Duodenal mucosa (tissue), 2 donors: ENCODE results near the gene TOR2A.
A peak's percentile ranks its signal among the peaks of the same experiment; 100 is the strongest.
"Not testable (repeated sequence)": the region's sequence is repeated elsewhere in the genome, so short reads cannot be mapped to it uniquely, and the experiment has no call there.

Experiments used
- H3K27ac ChIP-seq: one replicate; pipeline ENCODE4 v1.7.0; 2013; ENCODE audit warnings: low read depth, low read length
- H3K27me3 ChIP-seq, 2 donors: one replicate each; pipeline ENCODE4 v1.7.0; 2013; ENCODE audit warnings: low read length in 2 of 2, control low read depth in 1 of 2; ENCODE audit not compliant: insufficient read depth in 2 of 2, control insufficient read depth in 1 of 2
- H3K36me3 ChIP-seq, 2 donors: one replicate each; pipeline ENCODE4 v1.7.0; 2013; ENCODE audit warnings: low read length in 2 of 2, control low read depth in 1 of 2; ENCODE audit not compliant: insufficient read depth in 2 of 2, control insufficient read depth in 1 of 2
- H3K4me1 ChIP-seq, 2 donors: one replicate each; pipeline ENCODE4 v1.7.0; 2013; ENCODE audit warnings: low read length in 2 of 2, control low read depth in 1 of 2; ENCODE audit not compliant: insufficient read depth in 2 of 2, control insufficient read depth in 1 of 2
- H3K4me3 ChIP-seq, 2 donors: one replicate each; pipeline ENCODE4 v1.7.0; 2013; ENCODE audit warnings: low read length in 2 of 2, low read depth in 1 of 2
- H3K9ac ChIP-seq, 2 donors: one replicate each; pipeline ENCODE4 v1.7.0; 2013; ENCODE audit warnings: low read length in 2 of 2, low read depth in 1 of 2
- H3K9me3 ChIP-seq, 2 donors: one replicate each; pipeline ENCODE4 v1.7.0; 2013; ENCODE audit warnings: low read length in 2 of 2, control low read depth in 1 of 2; ENCODE audit not compliant: control insufficient read depth in 1 of 2

TOR2A gene

GRCh38 chr9:127734747-127735529, at the start of gene TOR2A:
TSS of gene TOR2A (minus strand) at chr9:127735294. CDS start at chr9:127735270, 24 bp downstream.
- Histone ChIP-seq H3K4me3 (peak within 1 kb of the TSS; percentile 72 to 76), H3K27ac (peak within 1 kb of the TSS; percentile 92), H3K4me1 (peaks cover 7 to 18% of the 10 kb centered on the region in 2 donors), H3K9ac (peak within 1 kb of the TSS; percentile 55 to 60), H3K36me3 (peaks cover 0 to 12% of the 10 kb centered on the region in 2 donors), H3K27me3 (no peaks in the 10 kb centered on the region), H3K9me3 (no peaks in the 10 kb centered on the region)

DNA sequence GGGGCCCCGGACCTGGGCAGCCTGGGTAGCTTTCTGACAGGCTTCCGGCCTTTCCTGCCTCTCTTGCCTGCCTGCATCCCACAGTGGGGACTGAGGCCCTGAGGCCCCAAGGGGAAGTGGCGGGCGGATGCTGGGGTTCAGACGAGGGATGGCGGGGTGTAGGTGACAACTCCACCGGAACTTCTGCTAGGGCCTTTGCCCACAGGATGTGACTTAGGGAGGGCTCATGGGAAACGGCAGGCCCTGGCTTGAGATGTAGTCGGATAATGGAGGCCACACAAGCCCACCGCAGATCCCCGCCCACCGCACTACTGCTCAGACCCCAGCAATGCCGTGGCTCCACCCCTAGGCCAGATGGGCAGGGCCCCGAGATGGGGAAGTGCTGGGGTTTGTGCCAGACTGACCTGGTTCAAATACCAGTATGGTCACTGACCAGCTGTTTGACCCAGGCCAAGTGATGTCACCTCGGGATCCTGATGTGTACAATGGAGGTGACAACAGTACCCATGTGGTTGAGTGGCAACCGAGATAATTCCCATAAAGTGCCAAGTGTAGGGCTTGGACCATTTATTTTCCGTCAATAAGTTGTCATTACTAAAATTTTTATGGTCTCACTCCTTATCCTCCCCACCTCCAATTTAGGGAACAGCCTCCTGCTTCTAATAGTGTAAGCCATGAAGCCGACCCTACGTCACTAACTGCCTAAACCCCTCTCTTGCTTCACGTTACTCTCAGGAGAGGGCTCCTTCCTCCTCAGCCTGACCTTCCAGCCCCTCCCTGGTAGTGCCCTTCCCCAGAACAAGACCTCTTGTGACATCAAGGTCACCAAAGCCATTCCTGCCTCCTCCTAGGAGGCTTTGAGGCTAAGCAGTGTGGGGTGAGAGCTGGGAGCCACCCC, 48.3 kb upstream of the TOR2A start:
- H3K4me3 ChIP-seq: peak overlapping the region in 1 of 2 donors; percentile 23
- H3K9me3 ChIP-seq: no peaks in the 10 kb centered on the region
- peaks cover 12 to 15% of the 10 kb centered on the region in 2 donors for H3K36me3 ChIP-seq
- peaks cover 14 to 54% of the 10 kb centered on the region in 2 donors for H3K4me1 ChIP-seq
- H3K27me3 ChIP-seq: no peaks in the 10 kb centered on the region
- H3K9ac ChIP-seq: peak overlapping the region in 1 of 2 donors; percentile 6
- peak overlapping the region; percentile 37 for H3K27ac ChIP-seq

DNA sequence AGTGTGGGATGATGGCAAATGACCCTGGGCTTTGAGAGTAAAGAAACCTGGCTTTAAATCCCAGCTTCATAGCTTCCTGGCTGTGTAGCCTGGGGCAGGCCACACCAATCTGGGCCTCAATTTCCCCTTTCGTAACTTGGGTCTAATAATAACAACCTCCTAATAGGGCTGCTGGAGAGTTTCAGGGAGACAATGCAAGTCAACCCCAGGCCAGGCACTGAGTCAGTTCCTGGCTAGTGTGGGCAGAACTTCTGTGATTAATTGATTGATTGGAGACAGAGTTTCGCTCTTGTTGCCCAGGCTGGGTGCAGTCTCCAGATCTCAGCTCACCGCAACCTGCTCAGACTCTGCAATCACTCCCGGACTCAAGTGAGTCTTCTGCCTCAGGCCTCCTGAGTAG, 46.7 kb upstream of the TOR2A start:
- no peaks in the 10 kb centered on the region for H3K36me3 ChIP-seq
- no peak overlapping the region for H3K4me3 ChIP-seq
- no peaks in the 10 kb centered on the region for H3K9me3 ChIP-seq
- H3K4me1 ChIP-seq: peaks cover 5 to 46% of the 10 kb centered on the region in 2 donors
- no peaks in the 10 kb centered on the region for H3K27me3 ChIP-seq
- no peak overlapping the region for H3K9ac ChIP-seq
- H3K27ac ChIP-seq: no peak overlapping the region

DNA sequence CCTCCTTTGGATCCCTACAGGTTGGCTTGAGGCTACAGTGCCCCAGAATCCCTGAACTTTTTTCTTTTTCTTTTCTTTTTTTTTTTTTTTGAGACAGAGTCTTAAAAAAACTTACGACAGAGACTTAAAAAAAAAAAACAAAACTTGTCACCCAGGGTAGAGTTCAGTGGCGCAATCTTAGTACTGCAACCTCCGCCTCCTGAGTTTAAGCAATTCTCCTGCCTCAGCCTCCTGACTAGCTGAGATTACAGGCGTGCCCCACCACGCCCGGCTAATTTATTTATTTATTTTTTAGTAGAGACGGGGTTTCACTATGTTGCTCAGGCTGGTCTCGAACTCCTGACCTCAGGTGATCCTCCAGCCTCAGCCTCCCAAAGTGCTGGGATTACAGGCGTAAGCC, 45.8 kb upstream of the TOR2A start:
- H3K9ac ChIP-seq, H3K27me3 ChIP-seq, H3K4me3 ChIP-seq, H3K36me3 ChIP-seq, H3K9me3 ChIP-seq, H3K27ac ChIP-seq: not testable (repeated sequence)
- H3K4me1 ChIP-seq: peaks cover 4 to 45% of the 10 kb centered on the region in 2 donors

- H3K4me1 ChIP-seq: peaks cover 4 to 45% of the 10 kb centered on the region in 2 donors
- no peaks in the 10 kb centered on the region for H3K36me3 ChIP-seq
- H3K9ac ChIP-seq: peak overlapping the region in 1 of 2 donors; percentile 18
- H3K27ac ChIP-seq: no peak overlapping the region
- H3K27me3 ChIP-seq: no peaks in the 10 kb centered on the region
- no peak overlapping the region for H3K4me3 ChIP-seq
- H3K9me3 ChIP-seq: no peaks in the 10 kb centered on the region
Measured at GRCh38 chr9:127780126-127780885, 45.2 kb upstream of the TOR2A start.

- H3K9me3 ChIP-seq: no peaks in the 10 kb centered on the region
- H3K4me1 ChIP-seq: peaks cover 0 to 40% of the 10 kb centered on the region in 2 donors
- H3K4me3 ChIP-seq: peak overlapping the region; percentile 58 to 61
- H3K36me3 ChIP-seq: no peaks in the 10 kb centered on the region
- H3K9ac ChIP-seq: peak overlapping the region; percentile 43 to 52
- no peaks in the 10 kb centered on the region for H3K27me3 ChIP-seq
- peak overlapping the region; percentile 77 for H3K27ac ChIP-seq
Measured at GRCh38 chr9:127779136-127779981, 44.3 kb upstream of the TOR2A start.

DNA sequence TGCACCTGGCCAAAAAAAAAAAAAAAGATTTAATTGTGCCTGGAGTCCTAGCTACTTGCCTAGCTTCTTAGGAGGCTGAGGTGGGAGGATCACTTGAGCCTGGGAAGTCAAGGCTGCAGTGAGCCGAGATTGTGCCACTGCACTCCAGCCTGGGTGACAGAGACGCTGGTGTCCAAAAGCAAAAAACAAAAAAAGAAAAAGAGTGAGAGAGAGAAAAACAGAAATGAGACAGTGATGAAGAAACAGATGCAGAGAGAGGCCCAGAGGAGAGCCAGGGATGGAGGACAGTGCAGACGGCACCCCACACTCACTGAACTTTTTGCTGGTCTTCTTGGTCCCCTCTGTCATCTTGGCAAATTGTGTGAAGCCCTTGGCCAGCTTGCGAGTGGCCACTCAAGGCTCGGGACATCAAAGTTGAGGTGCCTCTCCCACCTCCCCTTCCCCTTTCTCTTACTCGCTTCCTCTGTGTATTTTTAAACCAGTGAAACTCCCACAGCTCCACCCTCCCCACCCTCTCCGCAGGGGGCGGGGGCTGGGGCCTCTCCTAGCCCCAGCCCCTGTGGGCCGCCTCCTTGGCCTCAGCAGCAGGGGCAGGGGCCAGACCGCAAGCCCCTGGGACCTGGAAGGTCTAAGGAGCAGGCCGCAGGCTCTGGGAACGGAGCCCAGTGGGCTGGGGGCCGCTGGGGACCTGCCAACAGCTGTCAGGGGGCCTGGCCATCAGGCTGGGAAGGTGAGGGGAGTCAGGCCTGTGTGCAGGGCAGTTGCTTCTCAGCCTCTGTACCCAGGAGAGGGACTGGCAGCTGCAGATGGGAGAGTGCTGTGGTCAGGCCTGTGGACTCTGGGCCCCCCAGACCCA, 43.4 kb upstream of the TOR2A start, which contains the start of gene SH2D3C:
TSS of gene SH2D3C (minus strand) at position 387 of the 856 bp plus-strand sequence. CDS start at position 348, 39 bp downstream.
- Histone ChIP-seq H3K36me3 (no peaks in the 10 kb centered on the region), H3K4me3 (peak within 1 kb of the TSS; percentile 60 to 61), H3K9me3 (no peaks in the 10 kb centered on the region), H3K27me3 (no peaks in the 10 kb centered on the region), H3K27ac (peak within 1 kb of the TSS; percentile 77), H3K9ac (peak within 1 kb of the TSS; percentile 43 to 52), H3K4me1 (peaks cover 0 to 33% of the 10 kb centered on the region in 2 donors)

- Histone ChIP-seq H3K27me3 (no peaks in the 10 kb centered on the region), H3K9me3 (no peaks in the 10 kb centered on the region), H3K27ac (peak overlapping the region; percentile 10), H3K36me3 (peaks cover 0 to 3% of the 10 kb centered on the region in 2 donors), H3K9ac (peak overlapping the region in 1 of 2 donors; percentile 36), H3K4me1 (peaks cover 0 to 23% of the 10 kb centered on the region in 2 donors), H3K4me3 (peak overlapping the region; percentile 63 to 66)
Measured at GRCh38 chr9:127777368-127777980, 42.4 kb upstream of the TOR2A start.
